GM19395 (cell line): ENCODE measurements around the gene PDCD2L.
"Not testable (repeated sequence)": the region's sequence is repeated elsewhere in the genome, so short reads cannot be mapped to it uniquely, and the experiment has no call there.

ENCODE experiments used
- ATAC-seq: cut with Tn5 transposase; IDR thresholded peaks from one replicate; pipeline ENCODE4 v1.9.1; 2021; ENCODE audit warnings: mild to moderate bottlenecking, moderate library complexity; ENCODE audit not compliant: unreplicated experiment

Gene PDCD2L

DNA sequence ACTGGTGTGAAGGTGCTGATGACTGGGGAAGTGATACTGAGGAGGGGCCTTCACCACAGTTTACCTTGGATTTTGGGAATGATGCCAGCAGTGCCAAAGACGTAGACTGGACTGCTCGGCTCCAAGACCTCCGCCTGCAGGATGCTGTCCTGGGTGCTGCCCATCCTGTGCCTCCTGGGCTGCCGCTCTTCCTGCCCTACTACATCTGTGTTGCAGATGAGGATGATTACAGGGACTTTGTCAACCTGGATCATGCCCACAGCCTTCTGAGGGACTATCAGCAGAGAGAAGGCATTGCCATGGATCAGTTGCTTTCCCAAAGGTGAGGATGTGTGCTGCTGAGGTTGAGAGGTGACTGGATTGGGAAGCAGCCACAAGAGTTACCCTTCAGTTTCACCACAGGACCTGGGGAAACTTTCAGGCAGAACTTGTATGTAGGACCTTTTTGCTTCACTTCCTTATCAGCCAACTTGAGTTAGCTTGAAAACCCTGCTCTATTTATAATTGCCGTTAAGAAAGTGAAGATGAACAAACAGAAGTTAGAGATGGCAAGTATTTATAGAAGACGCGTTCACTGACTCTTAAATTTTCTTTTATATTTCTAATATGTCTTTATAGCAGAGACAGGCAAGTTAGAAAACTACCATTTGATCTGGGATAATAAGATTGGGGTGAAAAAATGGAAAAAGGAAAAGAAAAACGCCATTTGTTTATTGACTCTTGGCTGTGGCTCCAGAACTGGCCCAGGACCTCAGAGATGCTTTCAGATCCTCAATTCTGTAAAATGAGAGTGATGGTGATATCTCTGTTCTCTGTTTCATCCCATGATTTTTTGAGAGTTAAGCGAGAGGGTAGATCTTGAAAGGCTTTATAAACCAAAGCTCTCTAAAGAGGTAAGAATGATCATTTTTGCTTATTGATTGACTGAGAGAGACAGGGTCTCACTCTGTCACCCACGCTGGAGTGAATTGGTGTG lies 5.3 kb downstream of the PDCD2L start:
- ATAC-seq, result no peak

GRCh38 chr19:34411216-34411615 lies 7.0 kb downstream of the PDCD2L start:
- no peak for ATAC-seq

DNA sequence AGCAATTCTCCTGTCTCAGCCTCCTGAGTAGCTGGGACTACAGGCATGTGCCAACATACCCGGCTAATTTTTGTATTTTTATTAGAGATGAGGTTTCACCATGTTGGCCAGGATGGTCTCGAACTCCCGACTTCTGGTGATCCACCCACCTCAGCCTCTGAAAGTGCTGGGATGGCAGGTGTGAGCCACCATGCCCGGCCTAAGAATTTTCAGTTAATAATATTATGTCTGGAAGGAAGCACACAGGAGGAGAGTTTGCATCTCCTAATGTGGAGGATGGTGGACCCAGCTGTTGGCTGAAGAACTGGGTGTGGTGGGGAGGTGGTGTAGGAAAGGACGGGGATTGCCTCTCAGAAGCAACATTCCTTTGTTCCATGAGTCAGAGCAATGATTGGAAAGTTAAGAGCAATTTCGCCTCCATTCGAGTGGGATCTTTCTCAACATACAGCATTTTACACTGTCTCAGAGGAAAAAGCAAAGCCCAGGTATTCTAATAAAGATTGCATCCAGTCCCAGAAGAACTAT lies 11.9 kb downstream of the PDCD2L start:
- no peak for ATAC-seq

- no peak for ATAC-seq
These were observed 14.1 kb downstream of the PDCD2L start for GRCh38 chr19:34418300-34418699.

- ATAC-seq, result no peak
These were observed 22.0 kb downstream of the PDCD2L start for GRCh38 chr19:34426096-34426661.

DNA sequence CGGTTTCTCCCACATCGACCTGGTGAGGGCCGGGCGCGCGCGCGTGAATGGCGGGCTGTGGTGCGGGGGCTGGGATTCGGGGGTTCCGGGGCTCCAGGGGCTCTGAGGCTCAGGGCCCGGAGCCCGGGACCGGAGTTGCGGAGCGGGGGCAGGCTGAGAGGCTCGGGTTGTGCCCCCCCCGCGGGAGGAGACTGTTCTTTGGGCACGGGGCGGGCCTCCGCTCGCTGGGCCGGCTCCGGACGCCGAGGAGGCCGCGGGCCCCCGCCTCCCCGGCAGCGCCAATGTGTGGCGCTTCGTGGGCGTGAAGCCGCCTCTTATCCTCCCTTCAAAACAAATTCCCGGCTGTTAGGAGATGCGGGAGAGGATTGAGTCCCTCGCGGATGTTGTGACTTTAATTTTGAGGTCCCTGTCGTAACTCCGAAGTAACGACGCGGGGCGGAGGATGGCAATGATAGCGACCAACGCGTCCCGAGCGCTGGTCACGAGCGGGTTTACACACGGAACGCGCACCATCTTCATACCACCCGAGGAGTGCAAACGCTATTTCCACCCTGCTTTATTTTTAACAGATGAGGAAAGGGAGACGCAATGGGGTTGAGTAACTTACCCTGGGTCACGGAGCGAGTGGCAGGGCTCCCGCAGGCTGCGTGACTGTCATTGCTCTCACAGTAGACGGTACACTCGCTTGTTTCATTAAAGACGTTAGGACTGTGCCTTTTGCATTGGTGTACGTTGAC lies 24.5 kb downstream of the PDCD2L start:
- peak; percentile 46 for ATAC-seq

DNA sequence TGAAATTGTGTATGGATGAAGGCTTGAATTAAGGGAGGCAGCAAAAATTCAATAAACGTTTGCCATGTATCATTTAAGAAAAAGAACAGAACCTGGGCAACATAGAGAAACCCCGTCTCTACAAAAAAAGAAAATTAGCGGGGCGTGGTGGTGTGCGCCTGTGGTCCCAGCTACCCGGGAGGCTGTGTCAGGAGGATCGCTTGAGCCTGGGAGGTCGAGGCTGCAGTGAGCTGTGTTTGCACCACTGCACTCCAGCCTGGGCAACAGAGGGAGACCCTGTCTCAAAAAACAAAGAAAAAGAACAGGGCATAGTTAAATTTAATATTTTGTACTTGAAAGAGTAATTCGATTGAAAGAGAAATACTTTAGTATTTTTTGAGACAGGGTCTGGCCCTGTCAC lies 25.4 kb downstream of the PDCD2L start:
- no peak for ATAC-seq

GRCh38 chr19:34430738-34431625 lies 26.8 kb downstream of the PDCD2L start:
- ATAC-seq, result no peak

DNA sequence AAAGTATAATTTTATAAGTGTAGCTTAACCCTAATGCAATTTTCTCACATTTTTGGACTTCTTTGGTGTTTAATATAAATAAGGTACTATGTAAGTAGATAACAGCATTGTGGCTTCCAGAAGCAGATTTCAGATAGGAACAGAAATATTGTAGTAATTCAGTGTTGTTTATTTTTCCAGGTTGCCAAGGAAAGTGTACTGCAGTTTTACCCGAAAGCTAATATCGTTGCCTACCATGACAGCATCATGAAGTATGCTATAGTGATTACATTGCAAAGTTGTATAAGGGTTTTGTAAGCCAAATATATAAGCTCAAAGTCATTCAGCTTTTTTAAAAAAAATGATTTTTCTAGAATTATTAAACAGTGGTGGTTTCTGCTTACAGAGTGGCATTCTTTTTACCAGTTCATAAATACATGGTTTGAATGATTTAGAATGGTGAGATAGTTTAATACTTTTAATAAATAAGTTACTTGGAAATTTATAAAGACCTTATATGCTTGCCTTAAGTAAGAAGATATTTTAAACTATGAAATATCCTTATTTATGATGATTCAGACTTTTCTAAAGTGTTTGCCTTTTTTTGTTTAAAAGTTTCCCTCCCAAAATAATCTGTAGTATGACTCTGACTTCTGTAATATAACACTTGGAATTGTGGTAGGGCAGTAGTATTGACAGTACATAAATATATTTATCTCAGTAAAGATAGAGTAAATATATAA lies 27.6 kb downstream of the PDCD2L start:
- ATAC-seq, result no peak

DNA sequence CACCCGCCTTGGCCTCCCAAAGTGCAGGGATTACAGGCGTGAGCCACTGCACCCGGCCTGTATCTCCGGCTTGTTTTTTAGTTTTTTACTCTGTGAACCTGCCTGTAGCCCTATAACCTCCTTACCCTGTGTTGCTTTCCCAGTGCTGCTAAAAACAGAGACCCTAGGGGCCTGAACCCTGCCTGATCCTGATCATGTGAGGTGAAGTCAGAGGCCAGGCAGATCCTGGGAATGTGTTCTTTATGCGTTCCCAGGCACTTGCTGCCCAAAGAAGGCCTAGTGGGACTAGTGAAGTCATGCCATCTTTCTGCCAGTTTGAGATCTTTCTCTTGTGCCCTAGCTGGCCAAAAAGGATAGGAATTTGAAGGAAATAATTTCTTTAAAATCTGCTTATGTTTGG lies 28.6 kb downstream of the PDCD2L start:
- ATAC-seq, result no peak

DNA sequence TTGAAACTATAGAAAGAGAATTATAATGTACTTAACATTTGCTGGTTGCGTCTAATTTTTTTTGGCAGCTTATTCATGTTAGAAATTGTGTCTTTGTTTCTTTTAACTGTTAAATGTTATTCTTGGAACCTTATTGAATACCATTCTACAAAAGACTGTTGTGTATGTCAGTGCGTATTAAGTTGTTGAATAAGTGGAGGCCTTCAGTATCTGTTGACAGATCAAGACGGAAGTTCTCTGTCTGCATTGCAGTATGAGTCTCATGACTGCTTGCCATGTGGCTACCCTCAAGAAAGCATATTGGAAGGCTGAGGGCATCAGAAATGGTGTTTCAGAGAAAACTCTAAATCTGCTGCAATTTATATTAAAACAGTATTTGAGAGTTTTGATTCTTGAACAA lies 32.5 kb downstream of the PDCD2L start:
- ATAC-seq, result no peak

- no peak for ATAC-seq
These were observed 44.0 kb downstream of the PDCD2L start for GRCh38 chr19:34448191-34448590.

GRCh38 chr19:34452723-34453122 lies 48.5 kb downstream of the PDCD2L start:
- no peak for ATAC-seq

GRCh38 chr19:34454091-34454490 lies 49.9 kb downstream of the PDCD2L start:
- ATAC-seq, result no peak

DNA sequence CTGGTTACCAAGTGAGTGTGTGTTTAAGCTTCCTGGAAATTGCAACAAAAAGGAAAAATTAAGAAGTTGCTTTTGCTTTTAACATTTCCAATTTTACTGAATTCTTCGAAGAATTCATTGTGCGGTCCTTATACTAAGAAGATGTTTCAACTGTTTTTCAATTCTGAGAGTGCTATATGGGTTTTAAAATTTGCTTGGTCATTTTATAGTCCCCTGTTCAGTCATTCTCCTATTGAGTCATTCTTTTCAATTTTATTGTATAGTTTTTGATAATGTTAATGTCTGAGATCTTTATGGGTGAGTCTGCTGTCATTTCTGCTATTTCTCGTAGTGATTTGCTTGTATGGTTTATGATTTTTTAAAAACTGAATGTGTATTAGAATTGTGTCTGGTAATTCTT lies 50.5 kb downstream of the PDCD2L start:
- ATAC-seq, result no peak

DNA sequence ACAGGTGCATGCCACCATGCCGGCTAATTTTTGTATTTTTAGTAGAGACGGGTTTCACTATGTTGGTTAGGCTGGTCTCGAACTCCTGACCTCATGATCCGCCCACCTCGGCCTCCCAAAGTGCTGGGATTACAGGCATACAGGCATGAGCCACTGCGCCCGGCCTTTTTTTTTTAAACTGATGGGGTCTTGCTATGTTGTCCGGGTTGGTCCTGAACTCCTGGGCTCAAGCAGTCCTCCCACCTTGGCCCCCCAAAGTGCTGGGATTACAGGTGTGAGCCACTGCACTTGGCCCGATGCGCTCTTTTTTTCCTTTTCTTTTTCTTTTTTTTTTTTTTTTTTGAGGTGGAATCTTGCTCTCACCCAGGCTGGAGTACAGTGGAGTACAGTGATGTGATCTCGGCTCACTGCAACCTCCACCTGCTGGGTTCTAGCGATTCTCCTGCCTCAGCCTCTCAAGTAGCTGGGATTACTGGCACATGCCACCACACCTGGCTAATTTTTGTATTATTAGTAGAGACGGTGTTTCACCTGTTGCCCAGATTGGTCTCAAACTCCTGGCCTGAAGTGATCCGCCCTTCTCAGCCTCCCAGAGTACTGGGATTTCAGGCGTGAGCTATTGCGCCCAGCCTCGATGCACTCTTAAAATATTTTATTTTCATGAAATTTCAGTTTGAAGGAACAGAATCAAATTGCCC lies 51.7 kb downstream of the PDCD2L start:
- not testable (repeated sequence) for ATAC-seq

GRCh38 chr19:34457446-34457845 lies 53.2 kb downstream of the PDCD2L start:
- ATAC-seq, result no peak

- no peak for ATAC-seq
These were observed 54.5 kb downstream of the PDCD2L start for GRCh38 chr19:34458677-34459076.

DNA sequence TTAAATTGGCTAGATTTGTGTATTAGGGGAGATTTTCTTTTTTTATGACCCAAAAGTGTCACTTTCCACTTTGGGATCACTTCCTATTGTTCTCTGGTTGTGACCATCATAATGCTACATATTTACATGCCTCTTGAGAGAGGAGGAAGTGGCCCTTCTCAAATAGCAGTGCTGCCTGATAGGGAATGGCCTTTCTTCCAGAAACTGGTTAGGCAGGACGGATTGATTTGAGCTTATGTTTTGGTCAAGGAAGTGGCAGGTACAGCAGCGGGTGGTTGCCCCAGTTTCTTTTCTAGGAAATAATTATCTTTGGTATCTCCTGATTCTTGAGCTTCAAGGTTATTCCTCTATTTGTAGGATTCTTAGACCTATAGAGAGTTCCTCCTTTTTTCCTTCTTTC lies 55.4 kb downstream of the PDCD2L start:
- ATAC-seq, result no peak
